ENCODE measurements around the gene TBL1XR1.

Gene TBL1XR1

DNA sequence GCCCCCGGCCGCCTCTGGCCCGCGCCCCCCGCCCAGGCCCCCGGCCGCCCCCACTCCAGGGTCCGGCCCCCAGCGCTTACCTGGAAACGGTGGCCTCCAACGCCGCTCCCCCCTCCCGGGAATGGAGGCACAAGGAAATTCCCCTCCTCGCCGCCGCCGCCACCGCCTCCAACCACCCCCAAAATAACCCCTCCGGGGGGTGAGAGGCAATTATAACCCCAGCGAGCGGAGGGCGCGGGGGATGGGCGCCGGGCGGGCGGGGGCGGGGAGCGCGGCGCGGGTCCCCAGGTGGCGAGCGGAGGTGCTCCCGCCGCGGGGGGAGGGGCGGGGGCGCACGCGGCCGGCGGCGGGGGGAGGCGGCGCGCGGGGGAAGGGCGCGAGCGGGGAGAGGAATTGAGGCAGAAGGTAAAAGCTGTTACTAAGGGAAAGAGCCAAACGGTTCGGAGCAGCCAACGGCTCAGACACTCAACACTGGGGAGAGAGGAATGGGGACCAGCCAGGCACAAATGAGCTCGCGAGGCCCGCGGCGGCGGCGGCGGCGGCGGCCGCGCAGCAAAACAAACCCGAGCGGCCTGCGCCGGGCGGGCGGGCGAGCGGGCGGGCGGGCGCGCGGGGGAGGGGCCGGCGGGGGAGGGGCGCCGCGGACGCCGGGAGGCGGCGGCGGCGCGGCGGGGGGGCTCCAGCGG is at the start of gene TBL1XR1:
Gene TBL1XR1 (minus strand): TSS at position 442 of the 686 bp plus-strand sequence. CDS start 132,505 bp downstream, outside the sequence.
- peak; percentile 86 for DNase-seq (ENCODE audit: low read depth, low spot score)

DNA sequence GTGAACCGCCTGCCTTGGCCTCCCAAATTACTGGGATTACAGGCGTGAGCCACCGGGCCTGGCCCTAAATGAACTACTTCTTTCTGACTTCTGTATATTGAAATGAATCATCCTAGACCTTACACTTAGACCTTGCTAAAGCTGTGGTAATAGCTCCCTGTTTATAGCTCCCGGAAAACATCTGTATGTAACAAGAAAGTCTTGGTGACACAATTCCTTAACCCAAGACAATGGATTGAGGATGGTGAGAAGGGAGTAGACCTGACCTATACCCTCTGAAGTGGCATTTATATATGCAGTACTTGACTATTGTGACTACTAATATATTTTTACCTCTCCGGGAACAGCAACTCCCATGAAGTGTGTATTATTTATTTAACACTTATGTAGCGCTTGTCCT is 48.0 kb upstream of the TBL1XR1 start:
- DNase-seq (ENCODE audit: low read depth, low spot score) = no peak

DNA sequence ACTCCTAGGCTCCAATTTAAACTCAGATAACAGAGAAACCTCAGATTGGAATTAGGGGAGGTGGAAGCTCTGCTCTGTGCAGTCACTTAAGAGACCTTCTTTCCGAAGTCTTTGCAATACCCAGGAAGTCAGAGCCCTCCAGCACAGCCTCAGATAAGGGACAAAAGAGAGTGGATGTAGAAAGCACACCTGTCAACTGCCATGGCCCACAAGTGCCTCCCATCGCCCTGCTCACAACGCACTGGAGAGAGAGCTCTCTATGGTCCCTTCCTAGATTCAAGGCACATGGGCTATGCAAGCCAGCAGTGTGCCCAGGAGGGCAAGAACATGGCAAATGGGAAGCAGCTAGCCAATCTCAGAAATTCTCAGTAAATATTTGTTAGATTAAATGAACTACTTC is 47.3 kb upstream of the TBL1XR1 start:
- no peak for DNase-seq (ENCODE audit: low read depth, low spot score)

DNA sequence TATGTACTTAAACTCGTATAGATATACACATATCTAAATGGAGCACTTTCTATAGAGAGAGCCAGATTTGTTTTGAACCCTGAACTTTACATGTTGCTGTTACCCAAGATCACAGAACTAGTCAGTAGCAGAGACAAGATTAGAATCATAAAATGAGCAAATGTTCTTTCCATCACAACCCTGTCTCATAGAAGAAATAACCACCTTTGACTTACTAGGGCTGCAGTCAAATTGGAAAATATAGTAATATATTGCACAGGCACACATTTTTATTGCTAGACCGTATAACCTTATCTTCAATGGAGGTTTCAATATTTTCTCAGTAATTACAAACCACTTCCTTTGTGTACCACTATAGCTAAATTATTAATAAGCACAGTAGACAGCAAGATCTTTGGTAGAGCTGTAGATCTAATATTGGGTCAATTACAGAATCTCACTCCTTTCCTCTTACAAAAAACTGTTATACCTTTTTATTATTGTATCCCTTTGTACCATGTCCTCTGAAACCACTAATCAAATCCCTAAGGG is 41.5 kb upstream of the TBL1XR1 start:
- DNase-seq (ENCODE audit: low read depth, low spot score) = no peak

DNA sequence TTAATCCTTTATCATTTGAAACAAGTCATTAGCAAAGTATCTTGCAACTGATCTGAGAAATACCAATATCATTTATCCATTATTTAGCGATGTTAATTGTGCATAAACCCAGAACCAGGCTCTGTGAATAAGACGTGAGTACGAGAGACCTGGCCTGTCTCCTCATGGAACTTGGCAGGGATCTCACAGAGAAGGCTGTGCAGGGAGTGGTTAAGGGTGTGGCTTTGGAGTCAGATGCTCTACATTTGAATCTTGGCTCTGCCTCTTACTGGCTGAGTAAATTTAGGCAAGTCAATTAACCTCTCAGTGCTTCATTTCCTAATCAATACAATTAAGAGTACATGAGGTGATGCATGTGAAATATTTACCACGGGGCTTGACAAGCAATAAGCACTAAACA is 39.9 kb upstream of the TBL1XR1 start:
- DNase-seq (ENCODE audit: low read depth, low spot score) = no peak

DNA sequence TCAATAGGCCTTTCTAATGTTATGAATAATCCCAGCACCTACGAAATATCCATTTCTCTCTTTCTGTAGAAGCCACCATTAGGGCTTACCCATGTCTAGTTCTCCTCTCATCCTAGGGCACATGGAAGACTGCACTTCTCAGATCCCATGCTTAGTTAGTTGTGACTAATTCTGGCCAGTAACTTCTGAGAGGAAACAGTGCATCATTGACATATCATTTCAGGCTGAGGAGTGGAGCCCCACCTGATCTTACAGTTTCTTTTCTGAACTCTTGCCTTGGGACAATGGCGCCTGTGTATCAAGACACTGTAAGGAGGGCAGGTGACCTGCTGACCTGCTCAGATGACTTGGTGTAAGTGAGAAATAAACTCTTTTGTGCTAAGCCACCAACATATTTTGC is 39.4 kb upstream of the TBL1XR1 start:
- no peak for DNase-seq (ENCODE audit: low read depth, low spot score)

DNA sequence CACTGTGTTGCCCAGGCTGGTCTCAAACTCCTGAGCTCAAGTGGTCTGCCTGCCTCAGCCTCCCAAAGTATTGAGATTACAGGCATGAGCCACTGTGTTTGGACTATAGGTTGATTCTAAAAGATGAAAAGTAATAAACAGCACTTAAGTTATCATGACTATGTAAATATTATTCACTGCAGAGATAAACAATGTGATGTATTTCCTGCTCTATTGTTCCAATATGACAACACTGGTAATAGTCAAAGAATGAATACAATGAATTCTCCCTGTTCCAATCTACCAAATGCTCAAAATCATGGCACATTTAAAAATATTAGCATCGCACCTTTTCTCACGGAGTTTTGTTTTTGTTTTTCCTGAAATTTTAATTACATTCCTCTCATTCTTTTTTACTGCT is 36.8 kb upstream of the TBL1XR1 start:
- DNase-seq (ENCODE audit: low read depth, low spot score) = no peak

DNA sequence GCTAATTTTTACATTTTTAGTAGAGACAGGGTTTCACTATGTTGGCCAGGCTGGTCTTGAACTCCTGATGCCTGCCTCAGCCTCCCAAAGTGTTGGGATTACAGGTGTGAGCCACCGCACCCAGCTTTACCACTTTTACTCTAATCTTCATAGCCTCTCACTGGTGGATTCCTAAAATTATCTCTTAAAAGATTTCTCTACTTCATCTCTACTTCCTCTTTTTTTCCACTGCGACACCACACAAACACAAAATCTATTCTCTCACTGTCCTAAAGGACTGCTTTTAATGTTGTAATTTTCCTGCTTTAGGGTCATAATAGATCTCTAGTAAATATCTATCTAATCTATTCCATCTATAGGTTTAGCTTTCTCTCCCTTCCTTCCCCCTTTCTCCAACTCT is 34.0 kb upstream of the TBL1XR1 start:
- no peak for DNase-seq (ENCODE audit: low read depth, low spot score)

DNA sequence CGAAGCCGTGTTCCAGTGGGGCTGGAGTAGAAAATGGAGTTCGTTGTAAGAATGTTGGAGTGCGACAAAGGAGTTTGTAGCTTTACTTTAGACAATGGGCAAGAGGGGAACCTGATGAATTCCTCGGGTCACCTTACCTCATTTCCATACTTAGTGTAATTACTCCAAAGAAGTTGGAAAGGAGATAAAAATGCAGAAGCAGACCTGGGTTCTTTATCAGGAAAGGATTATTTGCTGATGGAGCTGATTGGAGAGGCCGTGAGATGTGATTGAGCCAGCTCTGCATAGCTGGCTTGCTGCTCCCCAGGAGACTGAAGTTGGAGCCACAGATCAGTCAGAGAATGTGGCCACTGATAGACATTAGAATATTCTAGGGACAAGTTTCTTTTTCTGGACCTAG is 33.4 kb upstream of the TBL1XR1 start:
- DNase-seq (ENCODE audit: low read depth, low spot score) = no peak

DNA sequence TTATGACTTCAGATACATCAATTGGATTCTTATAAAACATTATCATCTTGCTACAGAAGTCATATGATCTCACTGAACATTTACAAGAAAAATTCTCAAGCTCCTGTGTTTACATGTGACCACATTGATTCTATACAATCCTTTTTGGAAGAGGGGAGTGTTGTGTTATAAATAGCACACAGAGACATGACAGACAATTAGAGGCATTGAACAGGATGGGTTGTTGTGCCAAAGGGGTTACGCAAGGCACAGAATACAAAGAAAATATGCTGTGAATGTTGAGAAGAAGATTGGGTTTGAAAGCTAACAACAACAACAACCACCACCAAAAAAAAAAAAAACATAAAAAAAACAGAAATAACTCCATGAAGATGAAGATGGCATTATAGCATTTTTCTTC is 32.5 kb upstream of the TBL1XR1 start:
- no peak for DNase-seq (ENCODE audit: low read depth, low spot score)

DNA sequence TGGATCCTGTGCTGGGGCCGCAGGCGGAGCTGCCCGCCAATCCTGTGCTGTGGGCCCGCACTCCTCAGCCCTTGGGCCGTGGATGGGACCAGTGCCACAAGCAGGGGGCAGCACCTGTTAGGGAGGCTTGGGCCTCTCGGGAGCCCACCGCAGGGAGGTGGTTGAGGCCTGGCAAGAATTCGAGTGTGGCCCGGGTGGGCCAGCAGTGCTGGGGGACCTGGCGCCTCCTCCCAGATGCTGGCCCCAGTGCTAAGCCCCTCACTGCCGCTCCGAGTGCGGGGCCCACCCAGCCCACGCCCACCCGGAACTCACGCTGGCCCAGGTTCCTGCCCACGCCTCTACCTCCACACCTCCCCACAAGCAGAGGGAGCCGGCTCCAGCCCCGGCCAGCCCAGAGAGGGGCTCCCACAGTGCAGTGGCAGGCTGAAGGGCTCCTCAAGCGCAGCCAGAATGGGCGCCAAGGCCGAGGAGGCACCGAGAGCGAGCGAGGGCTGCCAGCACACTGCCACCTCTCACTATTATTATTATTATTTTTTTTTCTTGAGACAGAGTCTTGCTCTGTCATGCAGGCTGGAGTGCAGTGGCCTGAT is 31.4 kb upstream of the TBL1XR1 start:
- DNase-seq (ENCODE audit: low read depth, low spot score) = no peak

DNA sequence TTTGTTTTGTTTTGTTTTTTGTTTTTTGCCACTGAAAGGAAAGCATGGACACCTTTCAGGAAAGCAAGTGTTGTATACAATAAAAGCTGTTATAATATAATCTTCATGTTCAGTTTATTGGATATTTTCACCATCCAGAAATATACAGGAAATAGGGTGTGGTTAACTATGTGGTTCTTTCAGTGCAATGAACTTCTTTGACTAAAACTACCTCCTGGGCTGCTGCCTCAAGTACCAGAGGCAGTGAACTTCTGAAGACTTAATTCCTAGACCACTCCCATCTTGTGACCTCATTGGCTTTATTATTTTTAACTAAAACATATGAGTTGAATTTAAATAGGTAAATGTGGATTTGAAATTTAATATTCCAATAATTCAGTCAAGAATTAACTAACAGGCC is 27.1 kb upstream of the TBL1XR1 start:
- no peak for DNase-seq (ENCODE audit: low read depth, low spot score)

DNA sequence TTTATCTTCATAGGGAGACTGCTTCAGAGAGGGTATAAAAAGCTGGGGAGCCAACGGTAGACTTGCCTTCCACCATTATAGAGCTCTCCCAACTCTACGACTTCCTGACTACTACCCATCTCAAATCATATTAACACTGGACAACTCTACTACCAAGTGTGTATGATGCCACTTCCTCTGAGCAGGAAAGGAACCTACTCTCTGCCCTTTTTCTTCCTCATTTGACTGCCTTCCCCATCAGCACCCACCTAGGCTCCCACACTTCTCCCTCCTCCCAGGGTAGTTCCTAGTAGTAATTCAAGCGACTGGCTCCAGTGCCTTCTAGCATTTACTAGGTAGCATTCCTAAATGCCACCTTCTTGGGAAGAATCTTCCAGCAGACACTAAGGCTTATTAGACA is 24.5 kb upstream of the TBL1XR1 start:
- DNase-seq (ENCODE audit: low read depth, low spot score) = no peak

DNA sequence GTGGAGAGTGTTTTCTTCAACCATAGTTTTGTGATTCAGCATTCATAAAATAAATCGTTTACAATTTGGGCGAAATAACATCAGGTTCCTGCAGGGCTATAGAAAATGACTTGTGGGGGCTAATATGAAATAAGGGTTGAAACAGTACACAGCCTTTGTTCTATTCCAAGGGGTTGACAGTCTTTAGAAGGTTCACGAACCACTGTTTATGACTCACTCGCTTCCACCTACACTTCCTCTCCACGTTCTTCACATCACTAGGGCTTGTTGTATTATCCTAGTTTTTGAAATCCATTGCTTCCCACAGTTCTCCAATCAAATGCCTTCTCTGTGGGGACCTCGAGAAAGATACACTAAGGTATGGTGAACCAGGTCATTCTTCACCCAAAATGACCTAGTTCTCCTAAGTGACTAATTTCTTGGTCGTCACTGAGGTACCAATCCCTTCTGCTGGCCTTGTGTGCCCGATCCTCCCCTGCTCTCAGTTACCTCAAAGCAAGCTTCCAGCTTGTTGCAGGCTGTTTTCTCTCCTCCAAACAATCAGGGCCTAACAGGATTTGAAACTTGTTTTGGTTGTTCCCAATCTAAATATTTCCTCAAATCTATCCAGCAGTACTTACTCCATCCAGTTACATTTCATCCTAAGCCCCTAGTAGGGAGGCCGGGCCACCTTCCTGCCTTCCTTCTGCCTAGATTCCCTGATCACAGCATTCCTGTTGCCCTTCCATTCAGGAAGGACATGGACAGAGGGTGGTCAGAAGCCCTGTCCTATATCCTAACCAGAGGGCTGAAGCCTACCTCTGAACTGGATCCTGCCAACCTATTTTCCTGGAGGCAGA is 23.1 kb upstream of the TBL1XR1 start:
- no peak for DNase-seq (ENCODE audit: low read depth, low spot score)

DNA sequence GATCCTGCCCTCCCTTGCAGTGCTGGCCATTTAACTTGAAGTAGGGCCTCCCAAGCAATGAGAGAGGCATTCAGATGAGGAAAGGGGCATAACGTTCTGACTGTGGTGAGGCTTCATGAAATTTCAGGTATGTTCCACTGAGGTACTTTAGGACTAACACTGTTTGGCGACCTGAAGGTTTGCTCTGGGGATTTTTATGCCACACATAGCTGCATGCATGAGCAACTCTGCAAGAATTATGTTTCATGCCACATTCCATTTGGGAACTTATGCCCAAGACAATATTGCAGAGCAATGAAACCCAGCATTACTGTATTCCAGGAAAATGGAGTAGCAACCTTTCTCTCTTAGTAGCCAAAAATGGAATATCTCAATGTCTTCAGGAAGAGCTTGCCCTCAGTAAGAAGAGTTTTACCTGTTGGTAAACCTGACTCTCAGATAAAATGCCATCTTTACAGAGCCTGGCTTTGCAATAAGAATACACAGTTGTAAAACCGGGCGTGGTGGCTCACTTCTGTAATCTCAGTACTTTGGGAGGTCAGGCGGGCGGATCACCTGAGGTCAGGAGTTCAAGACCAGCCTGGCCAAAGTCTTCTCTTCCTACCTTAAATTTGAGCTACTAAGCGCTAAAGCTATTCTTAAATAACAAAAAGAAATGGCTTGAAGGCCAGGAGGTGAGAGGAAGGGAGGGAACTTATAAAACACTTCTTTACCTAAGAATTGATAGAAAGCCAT is 16.7 kb upstream of the TBL1XR1 start:
- no peak for DNase-seq (ENCODE audit: low read depth, low spot score)

DNA sequence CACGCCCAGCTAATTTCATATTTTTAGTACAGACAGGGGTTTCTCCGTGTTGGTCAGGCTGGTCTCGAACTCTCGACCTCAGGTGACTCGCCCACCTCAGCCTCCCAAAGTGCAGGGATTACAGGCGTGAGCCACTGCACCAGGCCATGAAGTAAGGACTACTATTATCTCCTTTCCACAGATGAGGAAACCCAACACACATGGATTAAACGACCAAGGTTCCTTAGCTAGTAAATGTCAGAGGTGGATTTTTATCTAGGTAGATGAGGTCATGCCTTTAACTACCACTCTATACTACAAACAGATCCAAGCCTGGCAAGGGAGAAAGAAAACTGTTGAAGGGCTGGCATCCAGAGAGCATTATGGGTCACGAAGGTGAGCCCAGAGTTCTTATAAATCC is 15.5 kb upstream of the TBL1XR1 start:
- DNase-seq (ENCODE audit: low read depth, low spot score) = no peak

DNA sequence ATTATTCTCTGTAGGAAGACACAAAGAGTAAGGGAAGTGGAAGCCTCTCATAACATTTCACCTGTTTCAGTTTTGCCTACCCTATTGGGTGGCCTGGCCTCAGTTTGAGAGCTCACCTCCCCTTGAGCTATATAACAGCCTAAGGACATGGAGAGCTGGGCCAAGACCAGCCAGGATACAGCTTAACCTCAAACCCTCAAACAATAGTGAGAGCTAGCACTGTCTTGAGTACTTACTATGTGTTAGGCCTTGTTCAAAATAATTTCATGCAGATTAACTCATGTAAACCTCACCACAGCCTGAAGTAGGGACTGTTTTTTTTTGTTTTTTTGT is 15.0 kb upstream of the TBL1XR1 start:
- DNase-seq (ENCODE audit: low read depth, low spot score) = no peak

DNA sequence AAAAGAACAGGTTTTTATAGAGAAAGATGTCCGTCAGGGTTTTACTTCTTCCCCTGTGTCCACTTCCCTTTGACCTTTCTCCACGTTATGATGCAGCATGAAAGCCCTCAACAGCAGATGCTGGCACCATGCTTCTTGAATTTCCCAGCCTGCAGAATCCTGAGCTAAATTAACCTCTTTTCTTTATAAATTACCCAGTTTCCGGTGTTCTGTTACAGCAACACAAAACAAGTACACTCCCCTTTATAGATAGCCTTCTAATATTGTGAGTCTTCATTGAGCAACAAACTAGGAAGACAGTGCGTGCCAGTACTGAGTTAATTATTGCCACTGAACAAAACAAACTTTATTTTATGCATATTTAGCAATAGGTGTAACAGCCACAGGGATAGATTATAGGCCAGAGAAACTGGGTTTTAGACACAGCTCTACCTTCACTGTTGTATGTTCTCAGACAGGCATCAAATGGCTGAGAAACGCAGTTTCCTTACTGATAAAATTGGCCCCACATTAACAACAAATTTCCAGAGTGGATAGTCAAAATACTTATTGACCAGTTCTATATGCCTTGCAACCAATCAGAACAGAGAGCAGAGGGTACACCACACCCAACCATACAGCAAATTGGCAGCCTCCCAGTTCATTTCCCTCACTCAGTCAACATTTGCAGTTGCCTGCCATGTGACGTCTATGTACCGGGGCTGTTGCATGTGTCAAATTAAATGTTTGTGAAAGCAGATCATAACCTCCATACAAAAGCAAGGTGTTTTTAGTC is 14.4 kb upstream of the TBL1XR1 start:
- DNase-seq (ENCODE audit: low read depth, low spot score) = no peak

DNA sequence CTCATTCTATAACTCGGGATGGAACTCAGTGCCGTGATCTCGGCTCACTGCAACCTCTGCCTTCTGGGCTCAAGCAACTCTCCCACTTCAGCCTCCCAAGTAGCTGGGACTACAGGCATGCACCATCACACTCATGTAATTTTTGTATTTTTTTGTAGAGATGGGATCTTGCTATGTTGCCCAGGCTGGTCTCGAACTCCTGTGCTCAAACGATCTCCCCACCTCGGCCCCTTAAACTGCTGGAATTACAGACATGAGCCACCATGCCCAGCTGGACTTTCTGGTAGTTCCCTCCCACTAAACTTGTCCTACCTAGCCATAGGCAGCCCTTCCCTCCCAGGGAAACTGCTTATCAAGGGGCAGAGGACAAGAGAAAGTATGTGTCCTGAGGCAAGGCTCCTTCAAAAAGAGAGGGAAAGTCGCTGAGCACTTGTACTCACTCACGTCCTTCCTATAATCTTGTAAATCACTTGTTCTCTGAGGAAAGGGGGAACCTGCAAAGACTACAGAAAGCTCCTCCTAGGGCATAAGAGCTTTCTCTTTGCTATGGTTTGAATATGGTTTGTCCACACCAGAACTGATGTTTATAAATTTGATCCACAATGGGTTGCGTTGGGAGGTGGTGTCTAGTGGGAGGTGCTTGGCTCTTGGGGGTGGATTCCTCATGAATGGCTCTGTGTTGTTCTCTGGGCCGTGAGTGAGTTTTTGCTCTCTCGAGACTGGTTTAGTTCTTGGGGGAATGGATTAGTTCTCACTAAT is 13.6 kb upstream of the TBL1XR1 start:
- no peak for DNase-seq (ENCODE audit: low read depth, low spot score)

DNA sequence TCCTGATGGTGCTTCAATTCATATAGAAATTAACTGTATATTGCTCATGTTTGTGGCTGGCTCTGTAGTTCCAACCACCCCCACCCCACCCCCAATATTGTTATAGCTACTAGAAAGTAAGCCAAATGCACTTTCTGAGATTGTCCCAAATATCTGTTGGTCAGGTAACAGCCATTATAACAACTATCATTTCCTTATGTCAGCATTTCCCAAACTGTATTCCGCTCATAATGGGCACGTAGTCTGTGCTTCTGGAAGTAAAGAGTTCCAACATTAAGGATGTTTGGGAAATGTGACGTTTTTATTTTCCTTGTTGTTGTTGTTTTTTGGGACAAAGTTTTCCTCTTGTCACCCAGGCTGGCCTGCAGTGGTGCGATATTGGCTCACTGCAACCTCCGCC is 12.2 kb upstream of the TBL1XR1 start:
- DNase-seq (ENCODE audit: low read depth, low spot score) = no peak

DNA sequence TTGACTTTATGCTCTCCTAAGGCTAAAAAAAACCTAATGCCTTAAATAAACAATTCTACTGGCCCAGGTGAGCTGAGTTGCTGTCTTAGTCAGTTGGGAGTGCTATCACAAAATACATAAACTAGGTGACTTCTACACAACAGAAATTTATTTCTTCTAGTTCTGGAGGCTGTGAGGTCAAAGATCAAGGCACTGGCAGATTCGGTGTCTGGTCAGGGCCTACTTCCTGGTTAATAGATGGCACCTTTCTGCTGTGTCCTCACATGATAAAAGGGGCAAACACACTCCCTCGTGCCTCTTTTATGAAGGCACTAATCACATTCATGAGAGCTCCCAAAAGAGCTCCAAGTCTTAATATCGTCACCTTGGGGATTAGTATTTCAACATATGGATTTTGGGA is 11.5 kb upstream of the TBL1XR1 start:
- DNase-seq (ENCODE audit: low read depth, low spot score) = no peak

All from smooth muscle cell of the brain vasculature (primary cell).